ENCODE data around the gene SPPL3. TPM values are rescaled to one million over a fixed set of nuclear protein-coding genes. Genes with fewer than 3 reads are reported as not detected.
A peak's percentile ranks its signal among the peaks of the same experiment; 100 is the strongest.
"Not testable (repeated sequence)": the region's sequence is repeated elsewhere in the genome, so short reads cannot be mapped to it uniquely, and the experiment has no call there.

The SPPL3 gene, protein sequence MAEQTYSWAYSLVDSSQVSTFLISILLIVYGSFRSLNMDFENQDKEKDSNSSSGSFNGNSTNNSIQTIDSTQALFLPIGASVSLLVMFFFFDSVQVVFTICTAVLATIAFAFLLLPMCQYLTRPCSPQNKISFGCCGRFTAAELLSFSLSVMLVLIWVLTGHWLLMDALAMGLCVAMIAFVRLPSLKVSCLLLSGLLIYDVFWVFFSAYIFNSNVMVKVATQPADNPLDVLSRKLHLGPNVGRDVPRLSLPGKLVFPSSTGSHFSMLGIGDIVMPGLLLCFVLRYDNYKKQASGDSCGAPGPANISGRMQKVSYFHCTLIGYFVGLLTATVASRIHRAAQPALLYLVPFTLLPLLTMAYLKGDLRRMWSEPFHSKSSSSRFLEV
- 29.6 TPM for total RNA-seq (ENCODE audit: insufficient read depth, low replicate concordance)

DNA sequence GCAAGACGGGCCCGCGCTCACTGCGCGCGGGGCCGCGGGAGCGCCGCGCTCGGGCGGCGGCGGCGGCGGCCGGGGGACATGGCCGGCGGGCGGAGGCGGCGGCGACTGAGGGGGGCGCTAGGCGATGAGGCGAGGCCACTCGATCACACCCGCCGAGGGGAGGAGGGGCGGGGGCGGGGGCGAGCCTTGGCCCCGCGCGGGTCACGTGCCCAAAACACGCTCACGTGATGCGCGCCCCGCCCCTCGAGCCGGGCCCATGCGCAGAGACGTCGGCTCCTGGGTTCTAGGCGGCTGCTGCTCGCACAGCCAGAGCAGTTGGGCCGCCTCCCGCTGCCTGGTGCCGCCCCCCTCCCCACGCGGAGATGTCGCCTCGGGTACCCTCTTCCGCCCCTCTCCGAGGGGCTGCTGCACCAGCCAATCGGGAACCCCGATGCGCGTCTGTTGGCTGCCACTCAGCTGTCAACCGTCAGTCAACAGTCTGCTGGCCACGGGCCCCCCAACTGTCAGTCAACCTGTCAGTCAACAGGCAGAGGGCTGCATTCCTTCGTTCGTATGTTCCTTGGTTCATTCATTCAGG, at the start of gene SPPL3:
TSS of gene SPPL3 (minus strand) at position 162 of the 577 bp plus-strand sequence. CDS start 491 bp downstream, outside the sequence.
- peak; percentile 93 for DNase-seq (ENCODE audit: low spot score)

DNA sequence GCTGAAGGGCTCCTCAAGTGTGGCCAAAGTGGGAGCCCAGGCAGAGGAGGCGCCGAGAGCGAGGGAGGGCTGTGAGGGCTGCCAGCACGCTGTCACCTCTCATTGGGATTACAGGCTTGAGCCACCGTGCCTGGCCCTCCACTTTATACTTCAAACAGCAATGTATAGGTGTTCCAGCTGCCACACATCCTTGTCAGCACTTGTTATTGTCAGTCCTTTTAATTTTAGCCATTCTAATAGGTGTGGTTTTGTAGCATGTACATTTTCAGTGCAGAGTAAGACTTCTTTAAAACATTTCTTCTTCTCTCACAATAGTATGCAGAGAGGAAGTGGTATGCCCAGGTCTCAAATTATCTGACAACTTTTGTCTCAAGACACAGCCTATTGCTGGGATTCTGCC, 46.6 kb upstream of the SPPL3 start:
- no peak for DNase-seq (ENCODE audit: low spot score)

DNA sequence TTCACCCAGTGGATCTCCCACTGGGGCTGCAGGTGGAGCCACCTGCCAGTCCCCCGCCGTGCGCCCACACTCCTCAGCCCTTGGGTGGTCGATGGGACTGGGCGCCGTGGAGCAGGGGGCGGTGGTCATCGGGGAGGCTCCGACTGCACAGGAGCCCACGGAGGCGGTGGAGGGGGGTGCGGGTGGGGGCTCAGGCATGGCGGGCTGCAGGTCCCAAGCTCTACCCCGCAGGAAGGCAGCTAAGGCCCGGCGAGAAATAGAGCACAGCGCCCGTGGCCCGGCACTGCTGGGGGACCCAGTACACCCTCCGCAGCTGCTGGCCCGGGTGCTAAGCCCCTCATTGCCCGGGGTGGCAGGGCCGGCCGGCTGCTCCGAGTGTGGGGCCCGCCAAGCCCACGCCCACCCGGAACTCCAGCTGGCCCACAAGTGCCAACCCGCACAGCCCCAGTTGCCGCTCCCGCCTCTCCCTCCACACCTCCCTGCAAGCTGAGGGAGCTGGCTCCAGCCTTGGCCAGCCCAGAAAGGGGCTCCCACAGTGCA, 46.2 kb upstream of the SPPL3 start:
- DNase-seq (ENCODE audit: low spot score), result not testable (repeated sequence)

DNA sequence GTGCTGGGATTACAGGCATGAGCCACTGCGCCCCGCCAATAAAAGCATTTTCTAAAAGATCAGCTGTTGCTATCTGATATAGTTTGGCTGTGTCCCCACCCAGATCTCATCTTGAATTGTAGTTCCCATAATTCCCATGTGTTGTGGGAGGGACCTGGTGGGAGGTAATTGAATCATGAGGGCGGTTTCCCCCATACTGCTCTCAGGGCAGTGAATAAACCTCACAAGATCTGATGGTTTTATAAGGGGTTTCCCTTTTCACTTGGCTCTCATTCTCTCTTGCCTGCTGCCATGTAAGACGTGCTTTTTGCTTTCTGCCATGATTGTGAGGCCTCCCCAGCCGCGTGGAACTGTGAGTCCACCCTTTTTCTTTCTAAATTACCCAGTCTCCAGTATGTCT, 41.4 kb upstream of the SPPL3 start:
- DNase-seq (ENCODE audit: low spot score), result not testable (repeated sequence)

DNA sequence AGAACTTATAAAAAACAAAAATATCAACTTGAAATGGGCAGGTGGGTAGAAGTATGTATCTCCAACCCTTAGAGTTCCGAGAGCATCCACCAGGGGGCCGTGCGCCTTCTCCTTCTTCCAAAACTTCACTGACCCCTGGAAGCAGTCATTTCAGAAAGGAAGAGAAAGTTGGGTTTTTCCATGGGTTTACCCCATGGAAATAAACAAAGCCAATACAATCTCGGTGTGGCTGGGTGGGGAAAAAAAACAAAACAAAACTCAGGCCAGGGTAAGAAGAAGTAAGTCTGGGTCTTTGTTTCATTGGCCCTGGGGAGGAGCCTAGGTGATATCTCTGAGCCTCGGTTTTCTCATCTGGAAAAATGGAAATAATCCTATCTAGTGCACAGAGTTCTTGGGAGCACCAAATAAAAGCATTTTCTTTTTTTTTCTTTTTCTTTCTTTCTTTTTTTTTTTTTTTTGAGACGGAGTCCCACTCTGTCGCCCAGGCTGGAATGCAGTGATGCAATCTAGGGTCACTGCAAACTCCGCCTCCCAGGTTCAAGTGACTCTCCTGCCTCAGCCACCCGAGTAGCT, 40.6 kb upstream of the SPPL3 start:
- DNase-seq (ENCODE audit: low spot score), result peak; percentile 42

DNA sequence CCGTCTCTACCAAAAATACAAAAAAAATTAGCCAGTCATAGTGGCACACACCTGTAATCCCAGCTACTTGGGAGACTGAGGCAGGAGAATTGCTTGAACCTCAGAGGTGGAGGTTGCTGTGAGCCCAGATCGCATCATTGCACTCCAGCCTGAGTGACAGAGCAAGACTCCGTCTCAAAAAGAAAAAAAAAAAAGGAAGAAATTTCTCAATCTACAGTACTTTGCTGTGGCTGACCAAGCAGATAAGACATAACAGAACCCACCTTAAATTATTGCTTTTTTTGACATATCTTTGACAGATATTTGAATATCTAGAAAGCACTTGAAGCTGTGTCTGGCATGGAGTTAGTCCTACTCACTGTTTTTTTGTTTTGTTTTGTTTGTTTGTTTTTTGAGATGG, 39.3 kb upstream of the SPPL3 start:
- DNase-seq (ENCODE audit: low spot score), result no peak

DNA sequence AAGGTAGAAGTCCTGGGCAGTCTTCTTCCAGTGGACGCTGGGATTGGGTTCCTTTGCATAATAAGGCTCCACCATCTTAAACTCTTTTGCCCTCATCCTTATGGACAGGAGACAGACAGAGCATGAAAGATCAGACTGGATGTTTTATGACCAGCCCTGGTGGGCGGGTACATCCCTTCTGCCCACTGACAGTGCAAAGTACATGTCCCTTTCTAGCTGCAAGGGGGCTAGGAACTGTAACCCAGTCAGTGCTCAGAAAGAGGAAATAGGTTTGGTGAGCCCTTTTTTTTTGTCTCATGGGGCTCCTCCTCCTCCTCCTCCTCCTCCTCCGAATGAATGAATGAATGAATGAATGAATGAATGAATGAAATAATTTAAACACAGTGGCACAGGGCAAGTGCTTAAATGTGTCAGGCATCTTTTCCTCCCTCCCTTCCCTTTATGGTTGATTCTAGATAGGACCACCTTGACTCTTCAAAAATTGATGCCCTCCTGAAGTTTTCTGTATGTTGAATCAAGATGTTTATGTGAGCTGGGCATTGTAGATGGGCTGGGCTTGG, 37.8 kb upstream of the SPPL3 start:
- no peak for DNase-seq (ENCODE audit: low spot score)

DNA sequence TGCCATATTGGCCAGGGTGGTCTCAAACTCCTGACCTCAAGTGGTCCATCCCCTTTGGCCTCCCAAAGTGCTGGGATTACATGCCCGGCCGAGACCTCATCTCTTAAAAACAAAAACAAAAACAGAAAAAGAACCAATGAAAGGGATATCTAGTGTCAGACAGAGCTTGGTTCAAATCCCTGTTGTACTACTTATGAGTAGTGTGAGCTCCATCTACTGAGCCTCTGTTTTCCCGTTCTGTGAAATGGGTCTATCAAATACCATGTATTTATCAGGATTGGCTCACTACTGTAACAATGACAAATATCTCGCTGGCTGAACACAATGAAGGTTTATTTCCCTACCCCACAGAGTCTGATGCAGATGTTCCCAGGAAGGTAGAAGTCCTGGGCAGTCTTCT, 37.3 kb upstream of the SPPL3 start:
- DNase-seq (ENCODE audit: low spot score), result no peak

DNA sequence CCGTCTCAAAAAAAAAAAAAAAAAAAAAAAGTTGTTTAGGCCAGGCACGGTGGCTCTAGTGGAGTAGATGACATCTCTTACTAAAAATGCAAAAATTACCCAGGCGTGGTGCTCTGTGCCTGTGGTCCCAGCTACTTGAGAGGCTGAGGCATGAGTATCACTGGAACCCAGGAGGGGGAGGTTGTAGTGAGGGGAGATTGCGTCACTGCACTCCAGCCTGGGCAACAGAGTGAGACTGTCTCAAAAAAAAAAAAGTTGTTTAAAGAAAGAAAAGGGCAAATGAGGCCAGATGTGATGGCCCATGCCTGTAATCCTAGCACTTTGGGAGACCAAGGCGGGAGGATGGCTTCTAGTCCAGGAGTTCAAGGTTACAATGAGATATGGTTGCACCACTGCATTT, 36.6 kb upstream of the SPPL3 start:
- no peak for DNase-seq (ENCODE audit: low spot score)

DNA sequence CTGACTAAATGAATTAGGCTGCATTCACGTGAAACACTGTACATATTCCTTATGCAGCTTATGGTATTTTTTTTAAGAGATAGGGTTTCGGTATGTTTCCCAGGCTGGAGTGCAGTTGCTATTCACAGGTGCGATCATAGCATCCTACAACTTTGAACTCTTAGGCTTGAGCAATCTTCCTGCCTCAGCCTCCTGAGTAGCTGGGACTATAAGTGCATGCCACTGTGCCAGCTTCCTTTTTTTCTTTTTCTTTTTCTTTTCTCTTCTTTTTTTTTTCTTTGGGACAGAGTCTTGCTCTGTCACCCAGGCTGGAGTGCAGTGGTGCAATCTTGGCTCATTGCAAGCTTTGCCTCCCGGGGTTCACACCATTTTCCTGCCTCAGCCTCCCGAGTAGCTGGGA, 35.8 kb upstream of the SPPL3 start:
- DNase-seq (ENCODE audit: low spot score), result no peak

DNA sequence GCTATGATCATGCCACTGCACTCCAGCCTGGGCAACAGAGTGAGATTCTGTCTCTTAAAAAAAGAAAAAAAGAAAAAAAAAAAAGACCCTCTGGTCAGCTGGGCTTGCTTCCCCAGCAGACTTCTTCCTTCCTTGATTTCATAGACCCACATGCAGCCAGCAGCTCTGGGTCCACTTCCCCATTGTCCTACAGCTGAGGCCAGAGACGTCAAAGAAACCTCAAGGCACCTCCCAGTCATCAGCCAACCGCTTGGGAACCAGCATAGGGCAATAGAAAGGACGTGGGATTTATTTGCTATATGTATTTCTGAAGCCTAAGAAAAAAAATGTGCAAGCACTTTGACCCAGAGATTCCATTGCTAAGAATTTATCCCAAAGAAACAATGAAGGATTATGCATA, 35.4 kb upstream of the SPPL3 start:
- peak; percentile 34 for DNase-seq (ENCODE audit: low spot score)

DNA sequence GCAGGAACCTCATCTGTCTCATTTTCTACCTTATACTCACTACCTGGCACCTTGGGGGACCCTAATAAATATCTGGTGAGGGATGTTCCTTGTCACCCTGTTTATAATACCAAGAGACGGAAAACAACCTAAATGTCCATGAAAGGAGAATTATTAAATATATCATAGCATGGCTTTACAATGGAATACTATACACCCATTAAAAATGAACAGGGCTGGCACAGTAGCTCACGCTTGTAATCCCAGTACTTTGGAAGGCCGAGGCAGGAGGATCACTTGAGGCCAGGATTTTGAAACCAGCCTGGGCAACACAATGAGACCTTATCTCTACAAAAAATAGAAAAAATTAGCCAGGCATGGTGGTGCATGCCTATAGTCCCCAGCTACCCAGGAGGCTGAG, 34.3 kb upstream of the SPPL3 start:
- no peak for DNase-seq (ENCODE audit: low spot score)

DNA sequence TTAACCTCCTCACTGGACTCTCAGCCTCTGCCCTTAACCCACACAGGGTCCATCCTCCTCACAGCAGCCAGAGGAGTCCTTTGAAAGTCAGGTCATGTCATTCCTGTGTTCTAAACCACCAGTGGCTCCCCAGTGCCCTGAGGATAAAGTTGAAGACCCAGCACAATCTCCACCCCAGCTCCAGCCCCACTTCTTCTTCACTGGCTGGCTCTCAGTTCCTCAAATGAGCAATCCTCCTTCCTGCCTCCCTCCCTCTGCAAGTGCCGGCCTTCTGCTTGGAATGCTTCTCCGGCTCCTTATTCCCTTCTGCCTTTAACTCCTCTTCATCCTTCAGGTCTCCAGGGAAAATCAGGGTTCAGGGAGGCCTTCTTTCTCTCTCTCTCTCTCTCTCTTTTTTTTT, 32.0 kb upstream of the SPPL3 start:
- DNase-seq (ENCODE audit: low spot score), result peak; percentile 45

DNA sequence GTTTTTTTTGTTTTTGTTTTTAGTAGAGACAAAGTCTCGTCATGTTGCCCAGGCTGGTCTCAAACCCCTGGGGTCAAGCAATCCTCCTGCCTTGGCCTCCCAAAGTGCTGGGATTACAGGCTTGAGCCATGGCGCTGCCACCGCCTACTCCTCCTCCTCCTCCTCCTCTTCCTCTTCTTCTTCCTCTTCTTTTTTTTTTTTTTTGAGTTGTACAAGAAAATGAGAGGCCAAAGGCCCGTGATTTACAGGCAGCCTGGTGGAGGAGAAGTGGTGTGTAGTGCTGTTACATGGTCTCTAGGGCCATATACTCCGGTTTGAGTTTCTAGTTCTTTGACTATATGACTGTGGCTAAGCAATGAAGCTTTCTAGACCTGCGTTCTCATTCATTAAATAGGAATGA, 29.6 kb upstream of the SPPL3 start:
- DNase-seq (ENCODE audit: low spot score), result no peak

DNA sequence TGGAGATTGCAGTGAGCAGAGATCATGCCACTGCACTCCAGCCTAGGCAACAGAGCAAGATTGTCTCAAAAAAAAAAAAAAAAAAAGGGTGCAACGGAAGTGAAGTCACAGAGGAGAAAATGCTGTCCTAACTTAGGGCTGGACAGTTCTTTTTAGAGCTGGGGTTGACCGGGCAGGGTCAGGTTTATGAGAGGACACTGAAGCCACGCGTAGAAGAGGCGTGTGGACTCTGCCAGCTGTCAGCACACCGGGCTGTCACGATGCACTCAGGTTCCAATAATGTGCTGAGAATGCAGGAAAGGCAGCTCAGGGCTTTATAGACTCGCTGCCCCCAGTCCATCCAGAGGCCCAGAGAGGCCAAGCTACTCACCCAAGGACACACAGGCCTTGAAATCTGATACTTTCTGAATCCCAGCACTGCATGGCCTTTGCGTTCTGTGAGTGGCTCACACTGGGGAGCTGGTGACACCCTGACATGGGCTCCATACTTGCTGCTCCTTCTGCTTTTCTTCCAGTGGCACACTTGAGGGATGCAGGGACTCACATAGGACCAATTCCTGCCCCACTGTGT, 28.9 kb upstream of the SPPL3 start:
- no peak for DNase-seq (ENCODE audit: low spot score)

DNA sequence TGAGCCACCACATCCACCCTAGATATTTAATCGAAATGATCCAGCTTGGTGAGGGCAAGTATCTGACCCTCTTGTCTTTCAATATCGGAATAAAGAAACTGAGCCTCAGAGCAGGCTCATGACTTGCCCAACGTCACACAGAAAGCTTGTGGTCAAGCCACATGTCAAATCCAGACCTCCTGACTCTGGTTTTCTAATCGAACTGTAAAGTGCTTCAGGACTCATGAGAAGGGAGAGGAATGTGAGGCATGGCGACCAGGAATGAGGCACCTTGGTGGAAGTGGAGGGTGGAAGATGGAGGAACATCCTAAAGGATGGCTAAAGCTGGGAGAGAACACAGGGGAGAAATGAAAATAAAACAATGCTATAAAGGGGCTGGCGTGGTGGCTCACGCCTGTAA, 27.9 kb upstream of the SPPL3 start:
- DNase-seq (ENCODE audit: low spot score), result no peak

DNA sequence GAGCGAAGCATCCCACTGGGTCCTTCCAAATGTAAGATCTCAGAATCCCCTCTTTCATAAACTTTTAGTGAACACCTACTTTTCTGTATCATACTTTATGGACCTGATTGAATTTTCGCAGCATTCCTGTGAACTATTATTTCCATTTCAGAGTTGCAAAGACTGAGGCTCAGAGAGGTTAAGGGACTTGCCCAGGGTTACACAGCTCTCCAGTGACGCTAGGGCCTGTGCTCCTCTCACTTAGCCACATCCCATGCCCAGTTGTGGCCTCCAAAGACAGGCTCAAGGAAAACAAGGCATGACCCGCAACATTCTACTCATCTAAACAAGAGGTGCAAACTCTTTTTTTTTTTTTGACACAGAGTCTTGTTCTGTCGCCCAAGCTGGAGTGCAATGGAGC, 25.9 kb upstream of the SPPL3 start:
- DNase-seq (ENCODE audit: low spot score), result no peak

DNA sequence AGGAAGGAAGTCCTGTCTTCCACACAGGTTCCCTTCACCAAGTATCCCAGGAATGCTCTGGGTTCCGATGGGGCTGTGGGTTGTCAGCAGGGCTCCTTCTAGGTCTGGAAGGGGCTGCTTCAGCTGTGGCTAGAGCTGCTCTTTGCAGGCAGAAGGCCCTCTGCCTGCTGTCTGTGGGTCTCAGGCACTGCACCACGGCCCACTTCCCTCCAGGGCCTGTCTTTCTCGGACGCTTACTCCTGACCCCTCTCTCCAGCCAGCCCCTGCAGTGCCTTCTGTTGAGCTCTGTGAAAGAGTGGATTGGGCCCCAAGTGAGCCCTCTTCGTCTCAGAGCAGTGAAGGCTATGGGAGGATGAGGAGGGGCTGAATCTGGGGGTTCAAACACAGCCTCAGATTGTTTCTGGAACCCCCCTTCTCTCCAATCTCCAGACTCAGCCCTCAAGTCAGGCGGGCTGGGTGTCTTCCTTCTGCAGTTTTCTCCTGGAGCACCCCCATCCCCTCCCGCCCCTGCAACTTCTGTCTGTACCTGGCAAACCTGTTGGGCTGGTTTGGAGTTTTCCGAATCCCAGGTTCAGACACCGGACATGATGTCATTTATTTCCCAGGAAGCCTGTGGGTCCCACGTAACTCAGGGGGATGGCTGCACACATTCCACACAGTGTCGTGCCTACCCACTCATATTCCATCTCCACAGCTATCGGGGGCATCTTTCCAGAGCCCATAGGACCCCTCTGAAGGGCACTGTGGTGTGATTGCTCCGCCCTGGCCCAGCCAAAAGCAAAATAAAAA, 24.9 kb upstream of the SPPL3 start:
- peak; percentile 68 for DNase-seq (ENCODE audit: low spot score)

DNA sequence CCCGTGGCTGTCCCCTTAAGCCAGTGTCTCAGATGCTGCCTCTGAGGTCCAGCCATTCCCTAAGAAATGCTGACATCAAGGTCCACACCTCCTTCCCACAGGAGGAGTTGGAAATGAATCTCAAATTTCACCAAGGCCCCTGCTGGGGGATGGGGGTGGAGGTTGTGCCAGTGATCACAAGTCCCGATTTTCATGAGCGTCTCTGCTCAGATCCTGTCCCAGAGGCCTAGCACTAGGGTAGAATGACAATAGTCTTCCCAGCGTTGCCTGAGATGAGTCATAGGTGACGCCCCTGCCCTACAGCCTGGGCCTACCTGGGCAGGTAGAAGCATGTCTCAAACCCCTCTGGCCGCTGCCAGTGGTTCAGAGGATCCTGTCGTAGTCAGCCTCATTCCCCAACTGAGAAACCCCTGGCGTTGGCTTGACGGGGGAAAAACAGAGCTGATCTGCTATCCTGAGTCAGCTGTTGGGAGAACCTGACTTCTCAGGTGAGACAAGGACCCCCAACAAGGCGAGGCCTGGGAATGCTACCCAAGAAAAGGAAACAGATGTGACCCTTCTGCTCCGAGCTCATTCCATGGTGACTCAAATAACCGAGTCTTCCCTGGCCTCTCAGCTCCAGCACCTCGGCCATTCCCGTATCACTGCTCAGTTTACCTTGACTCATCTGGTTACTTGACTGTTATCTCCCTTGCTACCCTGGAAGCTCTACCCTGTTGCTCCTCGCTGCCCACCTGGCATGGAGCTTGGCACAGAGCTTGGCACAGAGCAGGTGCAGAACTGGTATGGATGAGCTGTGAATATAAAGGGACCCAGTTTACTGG, 21.8 kb upstream of the SPPL3 start:
- DNase-seq (ENCODE audit: low spot score), result peak; percentile 76

DNA sequence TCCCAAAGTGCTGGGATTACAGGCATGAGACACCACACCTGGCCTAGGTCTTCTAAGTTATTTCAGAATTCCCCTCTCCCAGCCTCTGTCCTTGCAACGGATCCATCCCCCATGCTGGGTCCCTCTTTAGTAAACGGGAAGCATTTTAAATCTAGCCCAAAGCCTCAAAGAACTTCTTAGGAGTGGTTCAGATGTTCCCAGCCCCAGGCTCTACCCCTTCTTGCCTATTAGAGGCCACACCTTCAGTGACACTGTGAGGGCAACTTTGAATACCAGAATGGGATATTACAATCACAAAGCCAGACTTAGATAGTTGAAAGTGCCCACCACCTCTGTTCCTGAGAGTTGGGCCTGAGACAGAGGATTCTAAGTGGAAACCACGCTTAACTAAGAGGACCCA, 18.1 kb upstream of the SPPL3 start:
- DNase-seq (ENCODE audit: low spot score), result no peak
